ACC112 (cell line): ENCODE data around the gene LPIN1.

Experiments
- H2AFZ ChIP-seq: fragments of 200-600 bp; sonication (generic); one replicate; pipeline ENCODE4 v1.6.0; 2017; ENCODE audit warnings: antibody characterized with exemption, low read length; ENCODE audit not compliant: unreplicated experiment
- H3K27ac ChIP-seq: fragments of 200-600 bp; sonication (generic); 2 replicates; pipeline ENCODE4 v1.5.1; 2014; ENCODE audit warnings: low read depth, mild to moderate bottlenecking, antibody characterized with exemption, low read length, moderate library complexity
- H3K27me3 ChIP-seq: fragments of 200-600 bp; sonication (generic); 2 replicates; pipeline ENCODE4 v1.6.1; 2014; ENCODE audit warnings: mild to moderate bottlenecking, antibody characterized with exemption, low read length, moderate library complexity, mixed read lengths; ENCODE audit not compliant: insufficient read depth
- H3K36me3 ChIP-seq: fragments of 200-600 bp; sonication (generic); 2 replicates; pipeline ENCODE4 v1.6.1; 2016; ENCODE audit warnings: mild to moderate bottlenecking, antibody characterized with exemption, low read length, moderate library complexity, mixed read lengths; ENCODE audit not compliant: insufficient read depth
- H3K4me1 ChIP-seq: fragments of 200-600 bp; sonication (generic); one replicate; pipeline ENCODE4 v1.6.1; 2016; ENCODE audit warnings: low read length, mixed read lengths; ENCODE audit not compliant: insufficient read depth, unreplicated experiment, control insufficient read depth
- H3K4me3 ChIP-seq: fragments of 200-600 bp; sonication (generic); 2 replicates; pipeline ENCODE4 v1.5.1; 2014; ENCODE audit warnings: mild to moderate bottlenecking, low read depth, low read length
- H3K79me2 ChIP-seq: fragments of 200-600 bp; sonication (generic); one replicate; pipeline ENCODE4 v1.6.0; 2016; ENCODE audit warnings: low read length; ENCODE audit not compliant: control insufficient read depth, unreplicated experiment, insufficient read depth

The LPIN1 gene

DNA sequence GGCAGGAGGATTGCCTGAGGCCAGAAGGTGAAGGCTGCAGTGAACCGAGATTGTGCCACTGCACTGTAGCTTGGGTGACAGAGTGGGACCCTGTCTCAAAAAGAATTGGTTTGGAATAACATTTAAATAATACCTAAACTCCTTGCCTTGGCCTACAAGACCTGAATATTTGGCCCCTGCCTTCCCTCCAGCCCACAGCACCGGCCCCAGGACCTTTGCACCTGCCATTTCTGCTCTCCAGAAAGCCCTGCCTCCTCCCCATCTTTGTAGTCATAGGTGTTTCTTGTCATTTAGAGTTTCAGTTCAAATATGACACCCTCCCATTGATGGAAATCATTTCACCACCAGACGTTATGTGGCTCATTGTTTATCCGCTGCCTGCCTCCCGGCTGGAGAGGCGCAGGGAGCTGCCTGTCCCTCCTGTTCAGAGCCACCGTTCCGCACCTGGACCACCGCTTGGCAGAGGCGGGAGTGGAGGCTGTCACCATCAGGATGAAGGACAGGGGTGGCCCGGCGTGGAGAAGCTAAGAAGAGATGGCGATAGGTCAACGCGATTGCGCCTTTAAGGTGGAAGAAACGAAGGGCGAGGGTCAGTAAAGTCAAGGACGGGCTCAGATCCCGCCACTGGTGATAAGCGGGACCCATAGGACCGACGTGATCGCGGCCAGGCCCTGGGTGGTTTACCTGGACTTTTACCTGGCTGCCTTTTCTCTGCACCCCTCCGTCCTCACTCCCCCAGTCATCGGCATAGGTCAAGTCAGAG, 638 bp upstream of the LPIN1 start:
- Histone ChIP-seq H3K27me3 (no peaks in the 10 kb centered on the region), H3K79me2 (peaks cover 40% of the 10 kb centered on the region), H3K36me3 (no peaks in the 10 kb centered on the region), H3K4me1 (peaks cover 38% of the 10 kb centered on the region), H2AFZ (peak overlapping the region; percentile 84), H3K4me3 (peak overlapping the region; percentile 85), H3K27ac (no peak overlapping the region)

DNA sequence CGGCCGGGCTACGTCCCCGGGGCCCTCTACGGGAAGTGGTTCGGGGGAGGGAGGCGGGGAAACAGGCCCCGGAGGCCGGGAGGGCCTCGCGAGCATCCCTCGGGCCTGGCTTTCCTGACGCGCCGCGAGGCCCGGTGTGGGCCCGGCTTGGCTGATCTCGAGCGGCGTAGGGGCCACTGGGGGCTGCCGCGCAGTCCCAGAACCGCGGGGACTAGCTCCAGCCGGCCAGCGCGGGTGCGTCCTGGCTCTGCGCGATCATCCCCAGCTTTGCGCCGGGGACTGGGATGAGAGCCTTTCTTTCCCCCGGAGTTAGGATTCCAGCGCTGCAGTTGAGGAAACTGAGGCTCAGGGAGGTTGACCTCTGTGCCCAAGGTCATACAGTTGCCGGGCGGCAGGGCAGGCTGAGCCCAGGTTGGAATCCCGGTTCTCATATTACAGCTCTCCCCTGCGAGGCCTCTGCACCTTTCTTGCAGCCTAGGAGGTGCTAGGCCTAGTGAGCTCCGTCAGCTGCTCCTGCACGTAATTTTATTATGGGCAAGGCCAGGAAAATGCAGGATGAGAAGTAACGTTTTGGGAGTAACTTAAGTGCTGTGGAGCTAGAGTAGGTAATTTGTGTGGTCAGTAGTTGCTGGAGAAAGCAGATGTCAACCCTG, 501 bp downstream of the LPIN1 start:
- Histone ChIP-seq H3K36me3 (no peaks in the 10 kb centered on the region), H3K27me3 (no peaks in the 10 kb centered on the region), H3K27ac (peak overlapping the region; percentile 26; the same call in 1 of the 2 replicates), H3K79me2 (peaks cover 46% of the 10 kb centered on the region), H2AFZ (peak overlapping the region; percentile 30), H3K4me3 (peak overlapping the region; percentile 85), H3K4me1 (peaks cover 38% of the 10 kb centered on the region)

DNA sequence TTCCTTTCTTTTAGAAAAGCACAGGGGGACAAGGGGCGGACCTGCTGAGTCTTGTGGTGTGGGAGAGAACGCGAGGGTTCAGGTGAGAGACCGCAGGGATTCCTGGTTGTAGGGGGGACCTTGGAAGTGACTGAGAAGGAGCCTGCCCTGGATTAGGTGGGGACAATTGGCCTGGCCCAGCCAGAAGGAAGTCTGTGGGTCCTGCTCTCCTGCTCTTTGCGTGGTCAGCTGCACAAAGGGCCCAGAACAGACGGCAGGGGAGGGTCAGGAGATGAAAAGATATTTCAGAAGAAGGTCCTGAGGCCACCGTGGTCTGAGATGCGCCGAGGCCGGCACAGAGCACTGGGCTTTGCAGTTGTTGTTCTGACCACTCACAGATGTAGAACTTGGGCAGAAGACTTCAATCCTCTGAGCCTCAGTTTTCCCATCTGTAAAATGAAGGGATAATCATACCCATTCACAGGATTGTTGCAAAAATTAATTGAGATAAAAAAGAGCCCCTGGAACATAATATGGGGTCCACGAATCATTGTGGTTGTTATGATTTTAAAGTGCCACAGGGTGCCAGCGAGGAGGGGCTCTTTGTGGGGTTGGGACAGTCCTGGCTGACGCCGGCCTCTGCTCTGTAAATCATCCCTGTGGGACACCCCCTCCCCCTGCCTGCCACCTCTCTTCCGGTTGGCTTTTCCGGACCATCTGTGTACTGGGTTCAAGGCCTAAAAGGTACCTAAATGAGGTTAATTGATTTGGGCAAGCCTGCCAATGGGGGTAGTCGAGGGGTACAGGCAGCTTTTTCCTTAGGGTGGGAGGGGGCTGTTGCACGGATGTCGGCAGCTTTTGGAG, 1.8 kb downstream of the LPIN1 start:
- H3K36me3 ChIP-seq, result no peaks in the 10 kb centered on the region
- H3K27ac ChIP-seq, result no peak overlapping the region
- H3K4me3 ChIP-seq, result peak overlapping the region; percentile 85
- peaks cover 56% of the 10 kb centered on the region for H3K79me2 ChIP-seq
- H3K4me1 ChIP-seq, result peaks cover 28% of the 10 kb centered on the region
- H2AFZ ChIP-seq, result no peak overlapping the region
- no peaks in the 10 kb centered on the region for H3K27me3 ChIP-seq

DNA sequence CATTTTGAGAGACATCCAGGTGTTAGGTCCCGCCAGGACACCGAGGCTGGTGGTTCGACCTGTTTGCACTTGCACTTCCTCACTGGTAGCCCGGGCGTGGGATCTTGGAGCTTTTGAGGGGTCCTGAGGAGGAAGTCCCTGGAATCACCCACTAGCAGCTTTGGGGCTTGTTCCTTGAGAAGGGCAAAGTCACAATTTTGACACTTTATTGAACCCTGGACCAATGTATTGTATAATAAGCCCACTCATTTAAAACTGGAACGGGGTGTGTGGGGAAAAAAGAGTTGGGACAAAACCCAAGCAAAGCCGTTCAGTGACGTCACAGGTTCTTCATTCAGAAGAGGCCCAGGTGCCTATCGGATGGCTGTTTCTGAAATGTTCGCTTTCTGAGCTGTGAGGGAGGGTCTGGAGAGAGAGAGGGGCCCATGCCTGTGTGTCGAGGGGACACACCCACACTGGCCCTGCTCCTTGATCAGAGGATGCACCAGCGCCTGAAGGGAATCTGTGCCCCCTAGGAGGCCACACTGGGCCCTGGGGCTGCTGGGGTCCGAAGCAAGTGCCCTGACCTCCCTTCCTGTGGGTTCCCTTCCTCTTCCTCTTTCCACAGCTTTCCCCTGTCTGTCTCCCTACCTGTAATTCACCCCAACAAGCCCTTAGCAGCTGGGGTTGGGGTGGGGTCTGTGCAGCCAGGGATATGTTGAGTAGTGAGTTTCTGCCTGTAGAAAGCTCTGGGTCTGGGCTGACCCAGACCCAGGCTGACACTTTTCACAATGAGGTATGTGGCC, 2.6 kb downstream of the LPIN1 start:
- peaks cover 63% of the 10 kb centered on the region for H3K79me2 ChIP-seq
- peaks cover 30% of the 10 kb centered on the region for H3K4me1 ChIP-seq
- H2AFZ ChIP-seq, result no peak overlapping the region
- H3K27ac ChIP-seq, result no peak overlapping the region
- H3K4me3 ChIP-seq, result no peak overlapping the region; the same call in 1 of the 2 replicates
- no peaks in the 10 kb centered on the region for H3K36me3 ChIP-seq
- no peaks in the 10 kb centered on the region for H3K27me3 ChIP-seq

DNA sequence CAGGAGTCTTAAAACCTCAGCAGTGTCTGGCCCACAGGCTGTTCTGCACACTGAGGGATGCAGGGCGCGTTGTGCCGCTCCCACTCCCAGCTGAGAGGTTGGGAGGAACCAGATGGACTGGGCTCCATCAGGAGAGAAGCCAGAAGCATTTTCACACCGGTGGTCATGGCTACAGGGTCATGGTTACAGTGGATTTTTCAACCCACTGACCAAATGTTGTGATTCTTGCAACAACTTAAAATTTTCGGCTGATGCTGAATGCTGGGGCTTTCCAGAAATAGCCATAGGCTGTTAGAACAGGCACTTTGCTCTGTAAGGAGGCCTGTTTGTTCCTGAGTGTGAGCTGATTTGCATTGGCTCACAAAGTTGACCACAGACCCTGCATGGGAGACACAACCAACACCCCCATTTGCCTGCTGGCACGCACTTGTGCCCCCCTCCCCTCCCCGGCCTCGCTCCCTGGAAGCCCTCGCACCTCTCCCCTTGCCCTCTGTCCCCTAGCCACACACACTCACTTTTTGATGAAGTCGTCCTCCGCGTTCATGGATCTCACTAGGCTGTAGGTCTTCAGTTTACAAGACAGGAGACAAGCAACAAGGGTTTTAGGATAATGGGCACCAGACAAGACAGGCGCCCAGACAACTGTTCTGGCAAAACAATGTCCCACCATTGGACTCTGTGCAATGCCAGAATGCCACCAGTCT, 3.4 kb downstream of the LPIN1 start:
- Histone ChIP-seq H3K36me3 (no peaks in the 10 kb centered on the region), H2AFZ (no peak overlapping the region), H3K4me3 (no peak overlapping the region), H3K27me3 (no peaks in the 10 kb centered on the region), H3K79me2 (peaks cover 70% of the 10 kb centered on the region), H3K27ac (no peak overlapping the region), H3K4me1 (peaks cover 32% of the 10 kb centered on the region)

DNA sequence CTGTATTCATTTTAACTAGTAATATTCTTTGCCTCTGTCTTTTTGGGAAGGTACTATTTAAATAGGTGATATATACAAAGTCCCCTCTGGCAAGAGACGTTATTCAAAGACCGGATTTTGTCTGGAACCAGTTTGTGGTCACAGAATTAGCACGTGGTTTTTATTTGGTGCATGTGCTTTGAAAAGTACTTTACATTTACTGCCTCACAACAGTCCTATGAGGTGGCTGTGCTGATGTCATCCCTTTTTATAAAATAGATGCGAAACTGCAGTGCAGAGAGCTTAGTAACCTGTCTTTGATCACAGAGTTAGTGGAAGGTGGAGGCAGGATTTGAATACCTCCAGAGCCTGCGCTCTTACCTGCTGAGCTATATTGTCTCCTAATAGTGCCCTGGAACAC, 4.0 kb downstream of the LPIN1 start:
- H2AFZ ChIP-seq, result no peak overlapping the region
- H3K4me1 ChIP-seq, result peaks cover 29% of the 10 kb centered on the region
- peaks cover 70% of the 10 kb centered on the region for H3K79me2 ChIP-seq
- no peak overlapping the region for H3K4me3 ChIP-seq
- H3K36me3 ChIP-seq, result no peaks in the 10 kb centered on the region
- H3K27me3 ChIP-seq, result no peaks in the 10 kb centered on the region
- H3K27ac ChIP-seq, result no peak overlapping the region

DNA sequence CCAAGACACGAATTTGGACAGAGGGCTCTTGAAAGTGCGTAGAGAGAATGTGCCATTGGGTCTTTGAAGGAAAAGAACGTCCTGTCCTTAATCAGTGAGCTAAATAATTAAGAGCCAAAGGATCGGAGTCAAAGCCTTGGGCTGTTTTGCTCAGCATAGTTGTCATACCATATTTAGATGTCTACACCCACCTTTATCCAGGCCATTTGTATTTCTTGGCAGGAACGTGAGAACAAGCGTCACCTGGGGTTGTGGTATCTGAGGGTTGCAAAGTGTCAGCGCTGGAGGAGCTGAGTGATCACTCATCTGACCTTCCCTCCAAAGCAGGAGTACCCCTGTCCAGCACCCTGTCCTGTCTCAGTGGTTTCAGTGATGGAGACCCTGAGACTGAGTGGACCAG, 4.5 kb downstream of the LPIN1 start:
- Histone ChIP-seq H3K36me3 (no peaks in the 10 kb centered on the region), H3K27me3 (no peaks in the 10 kb centered on the region), H3K27ac (no peak overlapping the region), H3K4me1 (peaks cover 27% of the 10 kb centered on the region), H3K79me2 (peaks cover 72% of the 10 kb centered on the region), H3K4me3 (no peak overlapping the region), H2AFZ (no peak overlapping the region)

DNA sequence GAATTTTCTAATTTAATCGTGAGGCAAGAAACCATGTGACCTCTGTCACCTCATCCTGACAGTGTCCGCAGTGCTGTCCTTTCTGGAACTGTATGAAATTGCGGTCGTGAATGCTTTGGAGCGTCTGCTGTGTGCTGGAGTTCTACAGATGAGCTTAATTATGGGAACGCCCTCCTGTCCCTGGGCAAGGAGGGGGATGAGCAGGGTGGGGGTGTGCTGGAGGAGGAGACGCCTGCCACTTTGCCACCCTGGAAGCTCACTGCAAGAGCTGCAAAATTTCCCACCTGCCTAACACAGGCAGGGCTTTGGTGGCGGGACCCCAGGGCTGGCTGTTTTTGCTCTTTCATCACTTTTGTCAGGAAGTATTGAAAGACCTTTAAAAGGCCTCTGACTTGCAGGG, 6.5 kb downstream of the LPIN1 start:
- peaks cover 18% of the 10 kb centered on the region for H3K4me1 ChIP-seq
- peaks cover 74% of the 10 kb centered on the region for H3K79me2 ChIP-seq
- H3K4me3 ChIP-seq, result no peak overlapping the region

DNA sequence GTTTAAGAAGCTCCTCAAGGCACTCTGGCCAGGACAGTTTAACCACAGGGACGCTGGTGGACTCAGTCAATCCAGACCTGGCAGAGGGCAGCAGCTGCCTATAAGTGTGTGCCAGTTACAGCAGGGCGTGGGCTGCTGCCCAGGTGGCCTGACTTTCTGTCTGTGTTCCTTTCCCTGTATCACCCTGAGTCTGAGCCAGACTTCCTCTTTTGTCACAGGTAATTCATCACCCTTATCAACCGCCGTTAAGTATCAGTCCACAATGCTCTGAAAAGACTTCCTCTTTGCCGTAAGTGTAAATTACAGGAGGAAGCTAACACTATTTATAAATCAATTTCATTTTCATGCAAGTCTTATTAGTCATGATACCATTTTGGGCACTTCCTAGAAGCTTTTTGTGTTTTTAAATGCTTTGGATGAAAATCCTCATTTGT, 7.0 kb downstream of the LPIN1 start:
- Histone ChIP-seq H3K36me3 (peaks cover under 1% of the 10 kb centered on the region; the same call in 1 of the 2 replicates), H2AFZ (no peak overlapping the region), H3K27me3 (no peaks in the 10 kb centered on the region), H3K4me1 (peaks cover 16% of the 10 kb centered on the region), H3K4me3 (no peak overlapping the region), H3K79me2 (peaks cover 70% of the 10 kb centered on the region), H3K27ac (no peak overlapping the region)

More for the DNA sequence above, 6.5 kb downstream of the LPIN1 start:
- H3K27me3 ChIP-seq, result no peaks in the 10 kb centered on the region
- no peak overlapping the region for H2AFZ ChIP-seq
- no peaks in the 10 kb centered on the region; the same call in 1 of the 2 replicates for H3K36me3 ChIP-seq
- H3K27ac ChIP-seq, result no peak overlapping the region
